GM12875 (cell line): ENCODE data around the gene LRRFIP2.

Source experiments
- H3K4me3 ChIP-seq: one replicate; pipeline ENCODE4 v1.5.1; 2011; ENCODE audit warnings: low read depth, low read length, control low read depth
- TF ChIP-seq, protein P1 (sequence below): IDR thresholded peaks from 2 replicates; pipeline ENCODE4 v1.5.1; 2011; ENCODE audit warnings: low read depth, mild to moderate bottlenecking, control low read depth, inconsistent platforms, low read length, moderate library complexity, borderline replicate concordance; ENCODE audit not compliant: insufficient read depth

LRRFIP2 gene

DNA sequence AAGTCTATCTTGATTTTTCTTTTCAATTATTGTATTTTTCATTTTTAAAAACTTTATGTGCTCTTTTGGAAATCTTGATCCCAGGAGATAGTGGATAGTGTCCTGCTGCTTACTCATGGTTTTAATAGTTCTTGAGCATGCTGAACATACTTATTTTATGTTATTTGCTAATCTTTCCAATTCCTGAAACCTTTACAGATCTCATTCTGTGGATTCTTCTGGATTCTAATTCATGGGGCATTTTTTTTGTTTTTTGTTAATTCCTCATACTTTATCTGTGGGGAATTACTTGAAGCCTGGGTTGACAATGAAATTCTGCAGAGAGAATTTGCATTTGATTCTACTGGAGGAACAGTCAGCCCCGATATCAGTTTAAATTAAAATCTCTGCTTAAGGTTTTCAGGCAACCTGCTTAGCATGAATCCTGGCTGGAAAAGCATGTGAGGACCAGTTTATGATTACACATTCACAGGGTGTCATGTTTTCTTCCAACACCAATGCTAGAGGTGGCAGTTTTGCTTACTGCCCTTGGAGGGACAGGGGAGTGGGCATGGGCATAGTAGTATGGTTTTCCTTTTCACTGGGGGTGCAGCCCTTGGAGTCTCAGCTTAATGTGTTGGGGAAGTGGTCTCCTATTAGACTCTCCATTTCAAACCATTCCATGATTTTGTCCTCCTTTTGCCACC lies 135.1 kb downstream of the LRRFIP2 start:
- no peak overlapping the region for H3K4me3 ChIP-seq
- TF ChIP-seq, protein P1, sequence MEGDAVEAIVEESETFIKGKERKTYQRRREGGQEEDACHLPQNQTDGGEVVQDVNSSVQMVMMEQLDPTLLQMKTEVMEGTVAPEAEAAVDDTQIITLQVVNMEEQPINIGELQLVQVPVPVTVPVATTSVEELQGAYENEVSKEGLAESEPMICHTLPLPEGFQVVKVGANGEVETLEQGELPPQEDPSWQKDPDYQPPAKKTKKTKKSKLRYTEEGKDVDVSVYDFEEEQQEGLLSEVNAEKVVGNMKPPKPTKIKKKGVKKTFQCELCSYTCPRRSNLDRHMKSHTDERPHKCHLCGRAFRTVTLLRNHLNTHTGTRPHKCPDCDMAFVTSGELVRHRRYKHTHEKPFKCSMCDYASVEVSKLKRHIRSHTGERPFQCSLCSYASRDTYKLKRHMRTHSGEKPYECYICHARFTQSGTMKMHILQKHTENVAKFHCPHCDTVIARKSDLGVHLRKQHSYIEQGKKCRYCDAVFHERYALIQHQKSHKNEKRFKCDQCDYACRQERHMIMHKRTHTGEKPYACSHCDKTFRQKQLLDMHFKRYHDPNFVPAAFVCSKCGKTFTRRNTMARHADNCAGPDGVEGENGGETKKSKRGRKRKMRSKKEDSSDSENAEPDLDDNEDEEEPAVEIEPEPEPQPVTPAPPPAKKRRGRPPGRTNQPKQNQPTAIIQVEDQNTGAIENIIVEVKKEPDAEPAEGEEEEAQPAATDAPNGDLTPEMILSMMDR, result no peak

GRCh38 chr3:37037352-37037751 lies 137.0 kb downstream of the LRRFIP2 start:
- TF ChIP-seq, protein P1, result no peak
- H3K4me3 ChIP-seq, result no peak overlapping the region

DNA sequence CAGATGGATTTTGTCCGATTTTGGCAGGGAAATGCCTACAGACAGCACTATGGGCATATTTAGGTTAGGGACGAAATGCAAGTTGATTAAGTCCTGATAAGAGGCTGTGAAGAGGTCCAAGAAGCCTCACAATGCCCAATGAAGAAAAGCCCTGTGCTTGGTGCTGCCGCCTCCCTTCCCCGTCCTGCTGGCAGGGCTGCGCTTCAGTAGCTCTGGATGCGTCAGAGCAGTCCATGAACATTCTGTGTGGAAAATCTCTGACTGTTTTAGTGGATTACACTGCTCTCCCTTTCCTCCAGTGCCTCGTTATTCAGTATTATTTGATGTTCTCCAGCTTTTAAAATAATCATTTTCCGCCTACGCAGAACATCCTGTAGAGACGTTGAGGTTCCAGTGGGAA lies 141.4 kb downstream of the LRRFIP2 start:
- TF ChIP-seq, protein P1, result no peak
- H3K4me3 ChIP-seq, result no peak overlapping the region

DNA sequence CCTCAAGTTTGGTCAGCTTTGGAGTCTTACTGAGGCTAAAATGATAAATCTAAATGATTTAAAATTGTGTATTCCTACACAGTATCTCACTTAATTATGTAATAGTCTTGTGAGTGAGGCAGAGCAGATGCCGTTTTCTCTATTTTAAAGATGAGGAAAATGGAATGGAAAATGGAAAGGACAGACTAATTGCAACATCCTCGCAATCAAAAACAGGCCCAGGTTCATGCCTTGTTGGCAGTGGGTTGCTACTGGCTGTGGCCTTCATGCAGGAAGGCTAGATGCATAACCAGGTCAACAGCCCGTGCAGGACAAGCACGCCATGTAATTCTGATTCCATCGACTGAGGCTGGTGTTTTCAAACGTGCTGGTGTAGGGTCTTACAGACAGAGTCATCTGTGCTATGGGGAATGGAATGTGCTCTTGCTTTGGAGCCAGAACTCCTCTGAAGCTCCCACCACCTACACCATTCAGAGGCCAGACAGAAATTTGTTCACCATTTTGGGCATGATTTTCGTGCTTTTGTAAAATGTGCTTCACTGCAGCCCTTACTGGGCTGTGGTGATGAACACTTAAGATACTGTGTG lies 143.2 kb downstream of the LRRFIP2 start:
- H3K4me3 ChIP-seq, result no peak overlapping the region
- TF ChIP-seq, protein P1, result no peak

GRCh38 chr3:37030588-37030987 lies 143.8 kb downstream of the LRRFIP2 start:
- no peak overlapping the region for H3K4me3 ChIP-seq
- TF ChIP-seq, protein P1, result no peak

- H3K4me3 ChIP-seq, result no peak overlapping the region
- TF ChIP-seq, protein P1, result no peak
Measured at GRCh38 chr3:37029516-37030163, 144.7 kb downstream of the LRRFIP2 start.

DNA sequence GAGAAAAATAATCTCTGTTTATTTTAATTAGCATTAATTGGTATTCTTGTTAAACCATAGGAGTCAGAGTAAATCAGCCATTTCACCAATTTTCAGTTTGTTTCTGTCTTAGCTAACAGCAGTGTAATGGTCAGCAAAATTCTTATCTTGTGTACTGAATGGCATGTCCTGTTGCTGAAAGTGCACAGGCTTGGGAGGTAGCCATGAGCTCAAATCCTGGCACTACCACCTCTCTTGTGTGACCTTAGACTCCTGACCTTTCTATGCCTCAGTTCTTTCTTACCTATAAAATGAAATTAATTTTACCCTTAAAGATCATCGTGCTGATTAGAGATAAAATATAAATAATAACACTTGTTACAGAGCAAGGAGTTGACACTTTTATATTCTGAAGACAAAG lies 145.3 kb downstream of the LRRFIP2 start:
- TF ChIP-seq, protein P1, result no peak
- H3K4me3 ChIP-seq, result no peak overlapping the region
